CD4-positive, alpha-beta T cell treated with Interferon gamma for 1 hour (primary cell): ENCODE measurements around the gene IL17C.

Experiments
- DNase-seq: peaks from one replicate; pipeline ENCODE4 v3.0.0-alpha.2; 2020

IL17C gene

GRCh38 chr16:88628512-88628974 is 9.8 kb upstream of the IL17C start:
- no peak for DNase-seq

GRCh38 chr16:88629835-88630234 is 8.5 kb upstream of the IL17C start:
- no peak for DNase-seq

- DNase-seq = no peak
These were observed 7.9 kb upstream of the IL17C start for GRCh38 chr16:88630433-88630832.

GRCh38 chr16:88630941-88631340 is 7.4 kb upstream of the IL17C start:
- DNase-seq = no peak

- DNase-seq = no peak
These were observed 7.0 kb upstream of the IL17C start for GRCh38 chr16:88631384-88631783.

GRCh38 chr16:88631920-88632586 is 6.3 kb upstream of the IL17C start:
- no peak for DNase-seq

GRCh38 chr16:88632587-88632930 is 5.8 kb upstream of the IL17C start:
- no peak for DNase-seq

GRCh38 chr16:88633684-88634140 is 4.7 kb upstream of the IL17C start:
- peak; percentile 69 for DNase-seq

GRCh38 chr16:88634141-88634993 is 4.0 kb upstream of the IL17C start:
- DNase-seq = peak; percentile 63

GRCh38 chr16:88634994-88635670 is 3.2 kb upstream of the IL17C start:
- DNase-seq = no peak

- no peak for DNase-seq
These were observed 2.6 kb upstream of the IL17C start for GRCh38 chr16:88635671-88636319.

- DNase-seq = peak; percentile 11
These were observed 1.7 kb upstream of the IL17C start for GRCh38 chr16:88636488-88637265.

GRCh38 chr16:88639231-88640038 is 1.1 kb downstream of the IL17C start:
- DNase-seq = no peak

GRCh38 chr16:88640039-88640495 is 1.7 kb downstream of the IL17C start:
- no peak for DNase-seq

GRCh38 chr16:88640498-88641247 is 2.3 kb downstream of the IL17C start:
- DNase-seq = no peak

GRCh38 chr16:88642881-88643643 is 4.7 kb downstream of the IL17C start:
- no peak for DNase-seq

- DNase-seq = no peak
These were observed 5.2 kb downstream of the IL17C start for GRCh38 chr16:88643644-88643932.

GRCh38 chr16:88645455-88645854 is 7.1 kb downstream of the IL17C start:
- no peak for DNase-seq

- no peak for DNase-seq
These were observed 7.6 kb downstream of the IL17C start for GRCh38 chr16:88645941-88646340.
